Measurements from ENCODE around the gene RAB44.

DNA sequence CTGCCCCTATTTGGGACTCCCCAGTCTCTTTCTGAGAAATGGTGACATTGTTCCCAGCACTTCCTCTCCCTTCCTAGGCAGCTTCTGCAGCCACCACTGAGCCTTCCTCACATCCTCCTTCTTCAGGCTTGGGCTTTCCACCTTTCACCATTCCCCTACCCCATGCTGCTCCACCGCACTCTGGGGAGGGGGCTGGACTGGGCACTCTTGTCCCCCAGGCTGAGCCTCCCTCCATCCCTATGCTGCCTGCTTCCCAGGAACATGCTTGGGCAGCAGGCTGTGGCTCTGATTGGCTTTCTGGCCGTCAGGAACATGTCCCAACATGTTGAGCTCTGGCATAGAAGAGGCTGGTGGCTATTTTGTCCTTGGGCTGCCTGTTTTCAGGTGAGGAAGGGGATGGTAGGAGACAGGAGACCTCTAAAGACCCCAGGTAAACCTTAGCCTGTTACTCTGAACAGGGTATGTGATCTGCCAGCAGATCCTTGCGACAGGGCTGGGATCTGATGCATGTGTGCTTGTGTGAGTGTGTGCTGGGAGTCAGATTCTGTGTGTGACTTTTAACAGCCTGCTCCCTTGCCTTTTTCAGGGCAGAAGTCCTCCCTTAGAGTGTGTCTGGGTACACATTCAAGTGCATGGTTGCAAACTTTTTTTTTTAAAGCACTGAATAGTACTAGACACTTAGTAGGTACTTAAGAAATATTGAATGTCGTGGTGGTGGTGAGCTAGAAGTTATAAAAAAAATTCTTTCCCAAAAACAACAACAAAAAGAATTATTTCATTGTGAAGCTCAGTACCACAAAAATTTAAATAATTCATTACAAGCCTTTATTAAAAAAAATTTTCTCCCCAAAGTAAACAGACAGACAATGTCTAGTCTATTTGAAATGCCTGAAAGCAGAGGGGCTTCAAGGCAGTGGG lies 21.2 kb upstream of the RAB44 start:
- TF ChIP-seq, protein P1, sequence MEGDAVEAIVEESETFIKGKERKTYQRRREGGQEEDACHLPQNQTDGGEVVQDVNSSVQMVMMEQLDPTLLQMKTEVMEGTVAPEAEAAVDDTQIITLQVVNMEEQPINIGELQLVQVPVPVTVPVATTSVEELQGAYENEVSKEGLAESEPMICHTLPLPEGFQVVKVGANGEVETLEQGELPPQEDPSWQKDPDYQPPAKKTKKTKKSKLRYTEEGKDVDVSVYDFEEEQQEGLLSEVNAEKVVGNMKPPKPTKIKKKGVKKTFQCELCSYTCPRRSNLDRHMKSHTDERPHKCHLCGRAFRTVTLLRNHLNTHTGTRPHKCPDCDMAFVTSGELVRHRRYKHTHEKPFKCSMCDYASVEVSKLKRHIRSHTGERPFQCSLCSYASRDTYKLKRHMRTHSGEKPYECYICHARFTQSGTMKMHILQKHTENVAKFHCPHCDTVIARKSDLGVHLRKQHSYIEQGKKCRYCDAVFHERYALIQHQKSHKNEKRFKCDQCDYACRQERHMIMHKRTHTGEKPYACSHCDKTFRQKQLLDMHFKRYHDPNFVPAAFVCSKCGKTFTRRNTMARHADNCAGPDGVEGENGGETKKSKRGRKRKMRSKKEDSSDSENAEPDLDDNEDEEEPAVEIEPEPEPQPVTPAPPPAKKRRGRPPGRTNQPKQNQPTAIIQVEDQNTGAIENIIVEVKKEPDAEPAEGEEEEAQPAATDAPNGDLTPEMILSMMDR (IDR thresholded peaks at IDR 0.05): no peak
- TF ChIP-seq FOXP1 (CRISPR knock-in tag; IDR thresholded peaks at IDR 0.05; ENCODE audit: borderline replicate concordance): no peak
- TF ChIP-seq IRF2 (CRISPR knock-in tag; IDR thresholded peaks at IDR 0.05; ENCODE audit: borderline replicate concordance, low read depth): no peak
- no peak for TF ChIP-seq NR2C2 (CRISPR knock-in tag; IDR thresholded peaks at IDR 0.05)
- TF ChIP-seq SMAD3 (CRISPR knock-in tag; IDR thresholded peaks at IDR 0.05; ENCODE audit: borderline replicate concordance): no peak
- TF ChIP-seq ELF4 (CRISPR knock-in tag; IDR thresholded peaks at IDR 0.05; ENCODE audit: low read depth): no peak
- no peak for TF ChIP-seq ZNF423 (CRISPR knock-in tag; IDR thresholded peaks at IDR 0.05)
- TF ChIP-seq, protein P2, sequence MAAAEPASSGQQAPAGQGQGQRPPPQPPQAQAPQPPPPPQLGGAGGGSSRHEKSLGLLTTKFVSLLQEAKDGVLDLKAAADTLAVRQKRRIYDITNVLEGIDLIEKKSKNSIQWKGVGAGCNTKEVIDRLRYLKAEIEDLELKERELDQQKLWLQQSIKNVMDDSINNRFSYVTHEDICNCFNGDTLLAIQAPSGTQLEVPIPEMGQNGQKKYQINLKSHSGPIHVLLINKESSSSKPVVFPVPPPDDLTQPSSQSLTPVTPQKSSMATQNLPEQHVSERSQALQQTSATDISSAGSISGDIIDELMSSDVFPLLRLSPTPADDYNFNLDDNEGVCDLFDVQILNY (CRISPR knock-in tag; IDR thresholded peaks at IDR 0.05): no peak
- TF ChIP-seq ZNF396 (CRISPR knock-in tag; IDR thresholded peaks at IDR 0.05; ENCODE audit: borderline replicate concordance): no peak
- TF ChIP-seq ESRRA (CRISPR knock-in tag; IDR thresholded peaks at IDR 0.05; ENCODE audit: borderline replicate concordance): no peak
- TF ChIP-seq, protein P3, sequence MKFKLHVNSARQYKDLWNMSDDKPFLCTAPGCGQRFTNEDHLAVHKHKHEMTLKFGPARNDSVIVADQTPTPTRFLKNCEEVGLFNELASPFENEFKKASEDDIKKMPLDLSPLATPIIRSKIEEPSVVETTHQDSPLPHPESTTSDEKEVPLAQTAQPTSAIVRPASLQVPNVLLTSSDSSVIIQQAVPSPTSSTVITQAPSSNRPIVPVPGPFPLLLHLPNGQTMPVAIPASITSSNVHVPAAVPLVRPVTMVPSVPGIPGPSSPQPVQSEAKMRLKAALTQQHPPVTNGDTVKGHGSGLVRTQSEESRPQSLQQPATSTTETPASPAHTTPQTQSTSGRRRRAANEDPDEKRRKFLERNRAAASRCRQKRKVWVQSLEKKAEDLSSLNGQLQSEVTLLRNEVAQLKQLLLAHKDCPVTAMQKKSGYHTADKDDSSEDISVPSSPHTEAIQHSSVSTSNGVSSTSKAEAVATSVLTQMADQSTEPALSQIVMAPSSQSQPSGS (CRISPR knock-in tag; IDR thresholded peaks at IDR 0.05; ENCODE audit: borderline replicate concordance, low read depth): no peak
- TF ChIP-seq, protein P4, sequence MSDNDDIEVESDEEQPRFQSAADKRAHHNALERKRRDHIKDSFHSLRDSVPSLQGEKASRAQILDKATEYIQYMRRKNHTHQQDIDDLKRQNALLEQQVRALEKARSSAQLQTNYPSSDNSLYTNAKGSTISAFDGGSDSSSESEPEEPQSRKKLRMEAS (CRISPR knock-in tag; IDR thresholded peaks at IDR 0.05): no peak

Data from WTC11 (cell line).